ENCODE measurements around the gene SPATA22.

The SPATA22 gene

GRCh38 chr17:3497101-3497500 is 25.5 kb upstream of the SPATA22 start:
- no peak for TF ChIP-seq SIN3A (IDR thresholded peaks at IDR 0.05; ENCODE audit: borderline replicate concordance, insufficient read depth, low read length)
- no peak for TF ChIP-seq FOXP2 (optimal IDR thresholded peaks at IDR 0.05; ENCODE audit: borderline replicate concordance, extremely low read depth, extremely low read length, insufficient read depth)
- TF ChIP-seq REST (IDR thresholded peaks at IDR 0.05; ENCODE audit: insufficient read depth in 1 of 2, low read depth in 2 of 2, low read length in 2 of 2): no peak
- no peak for TF ChIP-seq POLR2AphosphoS5 (IDR thresholded peaks at IDR 0.05; ENCODE audit: low read depth, low read length)
- no peak for TF ChIP-seq TAF1 (IDR thresholded peaks at IDR 0.05; ENCODE audit: borderline replicate concordance, insufficient read depth, low read length)

- TF ChIP-seq FOXP2 (optimal IDR thresholded peaks at IDR 0.05; ENCODE audit: borderline replicate concordance, extremely low read depth, extremely low read length, insufficient read depth) (no peak), POLR2AphosphoS5 (IDR thresholded peaks at IDR 0.05; ENCODE audit: low read depth, low read length) (no peak)
These were observed 14.0 kb upstream of the SPATA22 start for GRCh38 chr17:3485481-3486068.

- TF ChIP-seq SIN3A (IDR thresholded peaks at IDR 0.05; ENCODE audit: borderline replicate concordance, insufficient read depth, low read length) (no peak), REST (IDR thresholded peaks at IDR 0.05; ENCODE audit: insufficient read depth in 1 of 2, low read depth in 2 of 2, low read length in 2 of 2) (no peak), TAF1 (IDR thresholded peaks at IDR 0.05; ENCODE audit: borderline replicate concordance, insufficient read depth, low read length) (no peak), POLR2AphosphoS5 (IDR thresholded peaks at IDR 0.05; ENCODE audit: low read depth, low read length) (no peak), FOXP2 (optimal IDR thresholded peaks at IDR 0.05; ENCODE audit: borderline replicate concordance, extremely low read depth, extremely low read length, insufficient read depth) (no peak)
These were observed 11.2 kb upstream of the SPATA22 start for GRCh38 chr17:3482852-3483251.

- TF ChIP-seq SIN3A (IDR thresholded peaks at IDR 0.05; ENCODE audit: borderline replicate concordance, insufficient read depth, low read length): no peak
- TF ChIP-seq REST (IDR thresholded peaks at IDR 0.05; ENCODE audit: insufficient read depth in 1 of 2, low read depth in 2 of 2, low read length in 2 of 2): no peak
- TF ChIP-seq FOXP2 (optimal IDR thresholded peaks at IDR 0.05; ENCODE audit: borderline replicate concordance, extremely low read depth, extremely low read length, insufficient read depth): no peak
- TF ChIP-seq TAF1 (IDR thresholded peaks at IDR 0.05; ENCODE audit: borderline replicate concordance, insufficient read depth, low read length): no peak
- TF ChIP-seq POLR2AphosphoS5 (IDR thresholded peaks at IDR 0.05; ENCODE audit: low read depth, low read length): no peak
These were observed 8.4 kb upstream of the SPATA22 start for GRCh38 chr17:3479988-3480387.

GRCh38 chr17:3475812-3476610 is 4.4 kb upstream of the SPATA22 start, which contains the start of gene ASPA:
ASPA (plus strand) TSS chr17:3475997; CDS start chr17:3476160, 163 bp downstream.
- TF ChIP-seq REST (IDR thresholded peaks at IDR 0.05; ENCODE audit: insufficient read depth in 1 of 2, low read depth in 2 of 2, low read length in 2 of 2) (no peak), FOXP2 (optimal IDR thresholded peaks at IDR 0.05; ENCODE audit: borderline replicate concordance, extremely low read depth, extremely low read length, insufficient read depth) (no peak), TAF1 (IDR thresholded peaks at IDR 0.05; ENCODE audit: borderline replicate concordance, insufficient read depth, low read length) (no peak), SIN3A (IDR thresholded peaks at IDR 0.05; ENCODE audit: borderline replicate concordance, insufficient read depth, low read length) (no peak), POLR2AphosphoS5 (IDR thresholded peaks at IDR 0.05; ENCODE audit: low read depth, low read length) (no peak)

Measured in PFSK-1 (cell line).